Mucosa of stomach (tissue), 1 donor: ENCODE data around the gene NAB1.
"Not testable (repeated sequence)": the region's sequence is repeated elsewhere in the genome, so short reads cannot be mapped to it uniquely, and the experiment has no call there.

ENCODE experiments used
- H3K27me3 ChIP-seq: one replicate; pipeline ENCODE4 v1.7.0; 2013; ENCODE audit warnings: mild to moderate bottlenecking, low read length; ENCODE audit not compliant: control insufficient read depth, insufficient read depth
- H3K36me3 ChIP-seq: one replicate; pipeline ENCODE4 v1.7.0; 2013; ENCODE audit warnings: low read length; ENCODE audit not compliant: control insufficient read depth, insufficient read depth
- H3K4me1 ChIP-seq: one replicate; pipeline ENCODE4 v1.7.0; 2013; ENCODE audit warnings: mild to moderate bottlenecking, low read length; ENCODE audit not compliant: control insufficient read depth, insufficient read depth
- H3K4me3 ChIP-seq: one replicate; pipeline ENCODE4 v1.7.0; 2013; ENCODE audit warnings: low read length
- H3K9ac ChIP-seq: one replicate; pipeline ENCODE4 v1.7.0; 2013; ENCODE audit warnings: mild to moderate bottlenecking, low read length, moderate library complexity
- H3K9me3 ChIP-seq: one replicate; pipeline ENCODE4 v1.7.0; 2013; ENCODE audit warnings: mild to moderate bottlenecking, low read length, moderate library complexity; ENCODE audit not compliant: control insufficient read depth
- donor health status: Pancreatic carcinoma.

NAB1 gene

DNA sequence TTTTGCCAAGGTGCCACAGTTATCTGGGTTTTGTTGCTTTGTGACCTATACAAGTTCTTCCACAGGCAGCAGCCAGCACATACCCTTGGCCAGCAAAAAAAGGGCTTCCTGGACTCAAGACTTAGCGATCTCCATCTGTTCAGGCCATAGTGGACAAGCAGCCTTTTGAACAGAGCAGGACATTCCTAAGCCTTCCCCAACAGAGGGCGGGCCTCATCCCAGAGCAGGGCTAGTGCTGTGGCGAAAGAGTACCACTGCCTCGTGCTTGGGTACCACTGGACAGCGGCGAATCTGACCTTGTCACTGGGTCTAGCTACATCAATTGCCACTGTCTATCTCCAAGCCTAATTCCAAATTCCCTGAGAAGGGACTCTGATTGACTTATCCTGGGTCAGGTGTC lies 56.4 kb downstream of the NAB1 start:
- no peaks in the 10 kb centered on the region for H3K36me3 ChIP-seq
- H3K9ac ChIP-seq = no peak overlapping the region
- no peak overlapping the region for H3K4me3 ChIP-seq

DNA sequence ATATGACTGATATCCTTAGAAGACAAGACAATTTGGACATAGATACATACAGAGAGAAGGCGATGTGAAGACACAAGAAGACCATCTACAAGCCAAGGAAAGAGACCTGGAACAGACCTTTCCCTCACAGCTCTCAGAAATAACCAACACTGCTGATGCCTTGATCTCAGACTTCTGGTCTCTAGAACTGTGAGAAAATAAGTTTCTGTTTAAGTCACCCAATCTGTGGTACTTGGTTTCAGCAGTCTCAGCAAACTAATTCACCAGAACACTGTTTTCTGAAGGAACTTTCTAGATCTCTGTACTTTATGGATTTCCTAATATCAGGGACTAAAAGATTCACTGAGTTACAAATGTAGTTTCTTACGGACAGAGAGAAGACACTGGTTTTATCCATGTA lies 58.8 kb downstream of the NAB1 start:
- no peaks in the 10 kb centered on the region for H3K36me3 ChIP-seq
- H3K4me1 ChIP-seq = no peaks in the 10 kb centered on the region
- H3K9ac ChIP-seq = no peak overlapping the region
- H3K27me3 ChIP-seq = no peaks in the 10 kb centered on the region
- no peak overlapping the region for H3K4me3 ChIP-seq
- H3K9me3 ChIP-seq = no peaks in the 10 kb centered on the region

More for the DNA sequence above, 56.4 kb downstream of the NAB1 start:
- Histone ChIP-seq H3K27me3 (no peaks in the 10 kb centered on the region), H3K4me1 (no peaks in the 10 kb centered on the region), H3K9me3 (no peaks in the 10 kb centered on the region)

DNA sequence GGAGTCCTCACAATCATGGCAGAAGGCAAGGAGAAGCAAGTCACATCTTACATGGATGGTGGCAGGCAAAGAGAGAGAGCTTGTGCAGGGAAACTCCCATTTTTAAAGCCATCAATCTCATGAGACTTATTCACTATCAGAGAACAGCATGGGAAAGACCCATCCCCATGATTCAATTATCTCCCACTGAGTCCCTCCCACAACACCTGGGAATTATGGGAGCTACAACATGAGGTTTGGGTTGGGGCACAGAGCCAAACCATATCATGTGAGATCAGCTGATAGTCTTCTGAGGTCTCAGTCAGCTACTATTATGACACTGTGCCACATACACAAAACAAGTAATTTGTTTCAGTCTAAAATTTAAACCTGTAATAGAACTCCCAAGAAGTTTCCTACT lies 59.8 kb downstream of the NAB1 start:
- not testable (repeated sequence) for H3K9ac ChIP-seq, H3K4me3 ChIP-seq, H3K27me3 ChIP-seq, H3K4me1 ChIP-seq, H3K9me3 ChIP-seq, H3K36me3 ChIP-seq

DNA sequence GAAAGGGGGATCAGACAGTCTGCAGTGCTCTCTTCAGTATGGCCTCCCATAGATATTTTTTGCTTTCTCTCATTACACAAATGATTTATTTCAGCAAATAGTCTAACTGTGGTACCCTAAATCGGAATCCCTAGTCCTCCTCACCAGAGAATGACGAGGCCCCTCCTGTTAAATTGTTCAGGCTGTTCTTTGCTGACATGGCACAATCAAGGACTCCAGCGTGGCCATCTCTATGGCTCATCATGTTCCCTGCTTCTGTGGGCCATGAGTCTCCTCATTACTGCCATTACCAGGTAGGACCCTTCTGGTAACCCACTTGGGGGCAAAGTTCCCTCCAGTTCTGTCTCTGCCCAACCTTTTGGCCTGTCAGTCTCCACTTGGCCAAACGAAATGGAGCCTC lies 62.2 kb downstream of the NAB1 start:
- H3K4me3 ChIP-seq = no peak overlapping the region
- H3K9me3 ChIP-seq = no peaks in the 10 kb centered on the region
- no peaks in the 10 kb centered on the region for H3K27me3 ChIP-seq
- H3K36me3 ChIP-seq = no peaks in the 10 kb centered on the region
- no peaks in the 10 kb centered on the region for H3K4me1 ChIP-seq
- H3K9ac ChIP-seq = no peak overlapping the region

DNA sequence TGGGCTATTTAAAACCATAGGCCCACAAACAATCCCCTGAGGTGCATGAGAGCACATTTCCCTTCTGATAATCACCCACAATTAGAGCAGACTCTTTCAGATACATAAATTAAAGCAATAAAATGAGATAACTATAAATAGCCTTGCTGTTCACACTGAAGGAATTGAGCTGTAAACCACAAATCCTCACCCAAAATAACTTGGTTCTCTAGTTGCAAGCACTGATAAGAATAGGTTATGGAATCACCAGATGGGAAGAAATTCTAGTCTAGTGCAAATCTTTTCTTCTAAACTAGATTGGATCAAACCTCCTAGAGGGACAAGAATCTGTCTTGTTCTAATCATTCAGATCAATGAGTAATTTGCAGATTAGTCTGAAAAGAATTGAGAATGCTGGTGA lies 64.6 kb downstream of the NAB1 start:
- Histone ChIP-seq H3K9me3 (no peaks in the 10 kb centered on the region), H3K36me3 (no peaks in the 10 kb centered on the region), H3K4me3 (no peak overlapping the region), H3K27me3 (no peaks in the 10 kb centered on the region), H3K4me1 (no peaks in the 10 kb centered on the region), H3K9ac (no peak overlapping the region)

DNA sequence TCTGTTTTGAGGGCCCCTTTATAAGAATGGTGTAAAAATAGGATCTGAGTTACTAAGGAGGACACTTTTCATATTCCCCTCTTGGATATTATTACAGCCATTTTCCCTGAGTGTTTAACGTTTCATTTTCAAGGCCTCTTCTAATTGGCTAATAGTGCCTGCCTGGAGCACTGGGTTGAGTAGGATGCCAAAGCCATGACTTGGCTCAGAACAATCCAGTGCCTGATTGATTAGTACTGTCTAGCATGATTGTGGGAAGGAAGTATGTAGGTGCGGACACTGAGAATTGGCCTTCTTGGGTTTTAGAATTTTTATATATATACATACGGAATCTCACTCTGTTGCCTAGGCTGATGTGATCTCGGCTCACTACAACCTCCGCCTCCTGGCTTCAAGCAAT lies 66.1 kb downstream of the NAB1 start:
- no peaks in the 10 kb centered on the region for H3K4me1 ChIP-seq
- H3K27me3 ChIP-seq = no peaks in the 10 kb centered on the region
- no peaks in the 10 kb centered on the region for H3K9me3 ChIP-seq
- no peak overlapping the region for H3K9ac ChIP-seq
- H3K4me3 ChIP-seq = no peak overlapping the region
- H3K36me3 ChIP-seq = no peaks in the 10 kb centered on the region

DNA sequence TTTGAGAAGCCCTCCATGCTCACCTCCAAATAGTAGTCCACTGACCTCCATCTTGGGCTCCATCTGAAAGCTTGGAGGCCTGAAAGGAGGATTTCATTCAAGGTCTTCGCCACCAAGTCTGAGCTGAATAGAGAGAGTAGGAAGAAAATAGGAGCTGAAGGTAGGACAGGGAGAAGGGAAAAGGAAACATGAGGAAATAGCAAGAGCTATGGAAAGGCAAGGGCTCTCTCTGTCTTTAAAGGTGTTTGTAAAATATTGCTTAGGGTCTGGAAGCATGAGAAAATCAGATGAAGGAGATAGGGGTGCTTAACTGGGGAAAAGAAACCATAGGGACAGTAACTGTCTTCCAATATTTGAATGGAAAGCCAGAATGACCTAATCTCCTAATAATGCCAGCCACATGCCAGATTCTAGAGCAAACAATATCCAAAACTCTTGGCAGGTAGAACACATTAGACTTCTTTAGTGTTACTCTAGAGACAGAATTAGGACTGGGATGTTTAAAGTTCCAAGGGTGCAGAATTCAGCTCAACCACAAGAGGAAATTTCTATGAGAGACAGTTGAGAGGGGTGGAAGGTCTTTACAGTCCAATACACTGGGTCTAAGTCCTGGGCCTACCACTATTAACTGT lies 67.4 kb downstream of the NAB1 start:
- Histone ChIP-seq H3K4me3 (no peak overlapping the region), H3K9me3 (no peaks in the 10 kb centered on the region), H3K27me3 (no peaks in the 10 kb centered on the region), H3K9ac (no peak overlapping the region), H3K4me1 (no peaks in the 10 kb centered on the region), H3K36me3 (no peaks in the 10 kb centered on the region)

DNA sequence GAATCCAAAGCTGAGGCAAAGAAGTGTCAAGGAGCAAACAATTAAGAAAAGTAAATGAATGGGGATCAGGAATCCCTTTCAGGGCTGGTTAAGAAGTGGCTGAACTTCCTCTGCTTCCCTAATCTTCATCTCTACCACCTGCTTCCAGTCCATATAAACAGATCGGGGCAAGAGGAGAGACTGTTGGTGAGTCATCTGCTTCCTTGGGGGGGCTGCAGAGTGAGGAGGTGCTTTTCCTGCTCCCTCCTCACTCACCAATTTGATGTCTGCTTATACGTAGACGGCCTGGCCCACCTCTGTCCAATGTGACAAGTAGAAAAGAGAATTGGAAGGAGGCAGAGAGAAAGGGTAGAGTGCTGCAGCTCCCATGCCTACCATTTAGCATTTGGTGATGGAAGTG lies 68.4 kb downstream of the NAB1 start:
- Histone ChIP-seq H3K4me3 (no peak overlapping the region), H3K9ac (no peak overlapping the region), H3K27me3 (no peaks in the 10 kb centered on the region), H3K9me3 (no peaks in the 10 kb centered on the region), H3K36me3 (no peaks in the 10 kb centered on the region), H3K4me1 (no peaks in the 10 kb centered on the region)

DNA sequence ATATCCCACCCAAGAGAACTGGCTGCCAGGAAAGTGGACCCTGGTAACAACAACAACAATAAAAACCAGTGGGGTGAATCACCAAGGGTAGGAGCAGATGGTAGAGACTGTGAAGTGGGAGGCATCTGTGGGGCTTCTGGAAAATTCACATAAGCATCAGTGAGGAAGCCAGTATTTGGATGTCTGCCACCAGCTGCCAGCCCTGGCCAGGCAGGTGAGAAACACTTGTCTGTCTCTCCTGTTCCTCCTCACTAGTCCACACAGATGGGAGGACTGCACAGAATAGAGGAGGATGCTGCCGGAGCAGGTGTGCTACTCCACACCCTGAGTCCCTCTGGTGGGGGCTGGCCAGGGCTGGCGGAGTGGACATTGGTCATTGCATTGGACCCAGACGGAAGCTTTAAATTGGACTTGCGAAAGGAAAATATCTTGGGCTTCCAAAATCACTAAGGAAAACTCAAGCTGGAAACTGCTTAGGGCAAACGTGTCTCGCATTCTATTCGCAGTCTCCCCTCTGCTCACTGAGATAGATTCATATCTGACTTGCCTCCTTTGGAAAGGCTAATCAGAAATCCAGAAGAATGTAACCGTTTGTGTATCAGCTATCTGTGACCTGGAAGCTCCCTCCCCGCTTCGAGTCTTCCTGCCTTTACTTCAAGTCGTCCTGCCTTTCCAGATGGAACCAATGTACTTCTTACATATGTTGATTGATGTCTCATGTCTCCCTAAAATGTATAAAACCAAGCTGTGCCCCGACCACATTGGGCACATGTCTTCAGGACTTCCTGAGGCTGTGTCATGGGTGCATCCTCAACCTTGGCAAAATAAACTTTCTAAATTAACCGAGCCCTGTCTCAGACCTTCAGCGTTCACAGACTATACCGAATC lies 69.1 kb downstream of the NAB1 start:
- no peaks in the 10 kb centered on the region for H3K4me1 ChIP-seq
- no peak overlapping the region for H3K4me3 ChIP-seq
- H3K27me3 ChIP-seq = no peaks in the 10 kb centered on the region
- H3K36me3 ChIP-seq = no peaks in the 10 kb centered on the region
- no peak overlapping the region for H3K9ac ChIP-seq
- H3K9me3 ChIP-seq = no peaks in the 10 kb centered on the region

DNA sequence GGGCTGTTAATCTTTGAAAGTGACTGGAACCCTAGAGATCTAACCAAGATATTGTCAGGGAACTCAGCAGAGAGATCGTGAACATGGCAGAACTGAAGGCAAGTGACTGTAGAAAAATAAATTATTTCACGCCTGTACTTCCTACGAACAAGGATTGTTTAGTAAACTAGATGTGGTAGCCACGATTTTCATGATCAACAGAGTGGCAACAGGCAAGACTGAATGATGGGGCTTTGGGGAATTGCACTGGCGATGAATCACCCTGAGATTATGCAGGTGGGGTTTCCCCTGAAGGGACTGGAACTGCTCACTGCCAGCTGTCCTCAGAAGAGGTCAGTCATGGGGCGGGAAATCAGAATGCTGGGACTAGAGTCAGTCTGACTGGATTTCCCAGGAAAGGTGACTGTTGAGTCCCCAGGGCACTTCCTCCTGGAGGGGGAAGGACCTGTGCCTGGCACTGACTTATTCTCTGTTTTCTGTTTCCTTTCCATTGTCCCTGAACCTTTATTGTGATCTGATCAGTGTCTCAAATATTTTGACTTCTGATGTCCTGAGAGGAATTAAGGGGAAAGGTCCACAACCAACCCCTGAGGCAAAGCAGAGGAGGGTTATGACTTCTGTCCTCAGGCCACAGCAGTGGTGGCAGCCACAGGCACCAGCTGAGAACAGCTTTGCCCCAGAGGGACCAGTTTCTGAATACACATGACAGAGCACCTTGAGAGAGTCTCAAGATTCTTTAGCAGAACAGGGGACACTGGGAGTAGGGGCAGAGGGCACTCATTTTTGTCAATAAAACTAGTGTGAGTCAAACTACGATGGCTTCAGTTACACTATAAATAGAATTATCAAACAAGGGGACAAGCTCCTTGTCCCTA lies 70.0 kb downstream of the NAB1 start:
- Histone ChIP-seq H3K4me3 (no peak overlapping the region), H3K4me1 (no peaks in the 10 kb centered on the region), H3K27me3 (no peaks in the 10 kb centered on the region), H3K36me3 (no peaks in the 10 kb centered on the region), H3K9me3 (no peaks in the 10 kb centered on the region), H3K9ac (no peak overlapping the region)

DNA sequence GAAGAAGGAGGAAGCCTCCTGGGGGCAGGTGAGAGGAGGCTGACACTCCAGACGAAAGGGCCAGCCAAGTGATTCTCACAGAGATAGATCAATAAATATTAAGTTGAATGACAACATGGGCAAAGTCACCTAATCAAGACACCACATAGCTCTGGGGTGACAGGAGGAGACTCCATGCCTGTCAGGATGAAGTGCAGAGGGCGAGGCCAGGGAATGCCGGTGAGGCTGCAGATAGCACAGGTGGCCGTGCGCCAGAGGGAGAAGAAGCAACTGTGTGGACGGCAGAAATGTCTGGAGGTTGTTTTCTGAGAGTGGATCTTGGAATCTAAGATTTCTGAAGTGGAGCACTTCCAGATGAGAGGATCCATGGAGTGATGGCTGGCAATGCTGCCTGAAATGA lies 71.4 kb downstream of the NAB1 start:
- Histone ChIP-seq H3K4me3 (no peak overlapping the region), H3K27me3 (no peaks in the 10 kb centered on the region), H3K9me3 (no peaks in the 10 kb centered on the region), H3K9ac (no peak overlapping the region), H3K36me3 (no peaks in the 10 kb centered on the region), H3K4me1 (no peaks in the 10 kb centered on the region)

DNA sequence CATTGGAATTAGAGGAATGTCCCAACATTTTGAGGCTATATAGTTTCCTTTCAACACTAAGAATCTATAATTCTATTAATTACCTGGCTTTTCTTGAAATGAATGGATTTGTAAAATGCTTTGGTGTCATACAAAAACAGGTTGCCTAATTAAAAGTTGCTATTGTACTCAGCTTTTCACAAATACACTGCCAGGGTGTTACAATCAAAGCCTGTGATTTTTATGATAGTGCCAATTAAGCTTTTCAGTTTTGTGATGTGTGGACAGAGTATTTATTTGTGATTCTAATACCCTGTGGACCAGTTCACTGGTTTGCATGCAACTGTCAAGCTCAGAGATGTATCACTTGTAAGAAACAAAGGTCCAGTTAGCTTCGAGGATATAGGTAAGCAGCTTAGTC lies 71.8 kb downstream of the NAB1 start:
- Histone ChIP-seq H3K27me3 (no peaks in the 10 kb centered on the region), H3K9me3 (no peaks in the 10 kb centered on the region), H3K9ac (no peak overlapping the region), H3K36me3 (no peaks in the 10 kb centered on the region), H3K4me1 (no peaks in the 10 kb centered on the region), H3K4me3 (no peak overlapping the region)
